Globus pallidus (tissue), 1 donor: ENCODE data around the gene ZW10.
"Not testable (repeated sequence)": the region's sequence is repeated elsewhere in the genome, so short reads cannot be mapped to it uniquely, and the experiment has no call there.

Experiments used
- DNase-seq: peaks from one replicate; pipeline ENCODE4 v3.0.0-alpha.2; 2015; ENCODE audit warnings: low spot score

Gene ZW10

GRCh38 chr11:113752932-113753331 is 20.6 kb downstream of the ZW10 start:
- no peak for DNase-seq

GRCh38 chr11:113736323-113736722 is 37.2 kb downstream of the ZW10 start:
- no peak for DNase-seq

- no peak for DNase-seq
Observed at GRCh38 chr11:113732092-113732491, 41.4 kb downstream of the ZW10 start.

GRCh38 chr11:113730887-113731726 is 42.4 kb downstream of the ZW10 start:
- peak; percentile 82 for DNase-seq

GRCh38 chr11:113729456-113729855 is 44.0 kb downstream of the ZW10 start:
- no peak for DNase-seq

- no peak for DNase-seq
Observed at GRCh38 chr11:113728814-113729213, 44.7 kb downstream of the ZW10 start.

GRCh38 chr11:113725913-113726312 is 47.6 kb downstream of the ZW10 start:
- DNase-seq: no peak

- DNase-seq: no peak
Observed at GRCh38 chr11:113725407-113725806, 48.1 kb downstream of the ZW10 start.

GRCh38 chr11:113724778-113725177 is 48.7 kb downstream of the ZW10 start:
- no peak for DNase-seq

- DNase-seq: no peak
Observed at GRCh38 chr11:113723787-113724186, 49.7 kb downstream of the ZW10 start.

- DNase-seq: no peak
Observed at GRCh38 chr11:113722934-113723333, 50.6 kb downstream of the ZW10 start.

- DNase-seq: peak; percentile 27
Observed at GRCh38 chr11:113722221-113722620, 51.3 kb downstream of the ZW10 start.

- no peak for DNase-seq
Observed at GRCh38 chr11:113721462-113722066, 51.9 kb downstream of the ZW10 start.

GRCh38 chr11:113720478-113720877 is 53.0 kb downstream of the ZW10 start:
- DNase-seq: not testable (repeated sequence)

GRCh38 chr11:113715882-113716625 is 57.4 kb downstream of the ZW10 start:
- peak; percentile 90 for DNase-seq

GRCh38 chr11:113715273-113715672 is 58.2 kb downstream of the ZW10 start:
- no peak for DNase-seq

GRCh38 chr11:113710989-113711388 is 62.5 kb downstream of the ZW10 start:
- DNase-seq: no peak

- peak; percentile 98 for DNase-seq
Observed at GRCh38 chr11:113705871-113706655, 67.4 kb downstream of the ZW10 start, which contains the start of gene TMPRSS5. TMPRSS5 (minus strand) TSS chr11:113706308; CDS start chr11:113706224, 84 bp downstream.

GRCh38 chr11:113703551-113703950 is 69.9 kb downstream of the ZW10 start:
- DNase-seq: not testable (repeated sequence)

GRCh38 chr11:113701491-113701890 is 72.0 kb downstream of the ZW10 start:
- DNase-seq: no peak

- DNase-seq: no peak
Observed at GRCh38 chr11:113698515-113698914, 75.0 kb downstream of the ZW10 start.
